HG03354 (cell line): ENCODE data around the gene CERS6.
"Not testable (repeated sequence)": the region's sequence is repeated elsewhere in the genome, so short reads cannot be mapped to it uniquely, and the experiment has no call there.

ENCODE experiments used
- ATAC-seq: cut with Tn5 transposase; IDR thresholded peaks from one replicate; pipeline ENCODE4 v1.9.1; 2021; ENCODE audit warnings: mild to moderate bottlenecking; ENCODE audit not compliant: unreplicated experiment, poor library complexity, severe bottlenecking

Gene CERS6

DNA sequence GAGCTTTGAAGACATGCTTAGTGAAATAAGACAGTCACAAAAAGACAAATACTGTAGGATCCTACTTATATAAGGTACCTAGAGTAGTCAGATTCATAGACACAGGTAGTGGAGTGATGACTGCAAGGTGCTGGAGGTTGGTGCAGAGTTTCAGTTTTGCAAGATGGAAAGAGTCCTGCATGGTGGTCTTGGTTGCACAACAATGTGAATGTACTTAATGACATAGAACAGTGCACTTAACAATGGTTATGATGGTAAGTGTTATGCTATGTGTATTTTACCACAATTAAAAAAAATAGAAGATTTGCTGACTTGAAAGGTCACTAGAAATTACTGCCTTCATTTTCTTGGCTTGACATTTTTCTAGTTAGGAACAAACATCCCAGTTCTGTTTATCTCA is 9.5 kb downstream of the CERS6 start:
- no peak for ATAC-seq

DNA sequence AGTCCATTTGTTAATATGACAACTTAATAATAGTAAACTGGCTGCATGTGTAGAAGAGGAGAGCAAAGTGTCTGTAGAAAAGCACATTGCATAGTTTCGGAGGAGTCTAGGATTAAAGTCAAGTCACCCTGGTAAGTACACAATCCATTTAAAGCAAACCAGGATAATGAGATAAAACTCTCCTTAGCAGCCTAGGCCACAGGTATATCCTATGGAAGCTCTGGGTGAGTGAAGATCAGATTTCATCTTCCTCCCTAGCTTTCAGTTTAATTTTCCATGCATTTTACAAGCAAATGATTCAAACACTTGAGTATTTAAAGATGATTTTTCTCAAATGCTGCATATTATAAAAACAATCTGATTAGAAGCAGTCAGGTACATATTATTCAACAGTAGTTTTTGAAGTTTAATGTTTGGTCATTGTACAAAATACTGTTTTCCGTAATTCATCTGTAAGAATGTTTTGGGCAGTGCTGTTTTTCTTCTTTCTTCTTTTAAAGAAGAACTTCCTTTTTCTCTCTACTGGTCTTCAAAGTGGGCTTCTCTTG is 10.2 kb downstream of the CERS6 start:
- no peak for ATAC-seq

DNA sequence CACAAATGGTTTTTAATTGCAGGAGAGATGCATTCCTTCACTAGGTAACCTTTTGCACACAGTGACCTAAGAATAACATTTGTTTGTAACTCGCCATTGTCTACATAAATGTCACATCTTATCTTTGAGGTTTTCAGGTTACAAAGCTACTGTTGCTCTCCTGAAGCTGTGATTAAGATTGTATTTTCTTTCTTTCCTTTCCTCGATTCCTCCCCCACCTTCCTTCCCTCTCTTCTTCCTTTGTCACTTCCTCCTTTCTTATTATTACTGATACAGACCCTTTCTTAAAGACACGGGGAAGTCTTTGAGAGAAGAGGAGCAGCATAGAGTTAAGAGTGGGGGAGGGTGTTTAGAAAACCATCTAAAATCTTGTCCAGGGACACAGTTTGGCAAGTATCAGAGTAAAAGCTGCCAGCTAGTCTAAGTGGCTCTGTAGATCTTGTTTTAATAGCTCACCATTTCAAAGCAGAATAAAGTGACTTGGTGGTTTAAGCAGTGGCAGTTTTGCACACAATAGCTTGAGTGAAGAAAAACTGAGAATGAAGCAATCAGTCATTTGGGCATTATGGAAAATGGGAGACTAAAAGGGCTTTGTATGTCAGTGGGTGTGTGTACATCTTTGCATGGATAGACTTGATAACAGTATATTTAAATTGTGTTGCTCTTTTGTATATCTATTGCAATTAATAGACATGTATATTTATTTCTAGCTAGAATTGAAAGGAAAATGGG is 10.9 kb downstream of the CERS6 start:
- no peak for ATAC-seq

DNA sequence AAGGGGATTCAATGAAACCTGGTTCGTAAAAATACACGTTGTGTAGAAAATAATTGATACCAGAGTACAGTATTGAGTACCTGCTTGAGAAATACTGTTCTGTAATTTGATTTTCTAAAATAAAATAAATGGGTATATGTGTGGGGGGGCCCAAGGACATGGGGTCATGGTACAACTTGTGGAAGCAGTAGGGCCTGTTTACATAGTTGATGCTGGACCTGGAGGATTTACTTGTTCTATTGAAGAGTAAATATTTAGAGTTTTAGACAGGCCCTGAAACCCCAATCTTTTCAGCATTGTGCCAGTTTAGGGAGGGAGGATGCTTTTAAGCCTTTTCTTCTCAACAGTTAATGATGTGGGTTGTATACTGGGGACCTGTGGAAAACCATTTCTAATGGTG is 11.7 kb downstream of the CERS6 start:
- ATAC-seq: no peak

DNA sequence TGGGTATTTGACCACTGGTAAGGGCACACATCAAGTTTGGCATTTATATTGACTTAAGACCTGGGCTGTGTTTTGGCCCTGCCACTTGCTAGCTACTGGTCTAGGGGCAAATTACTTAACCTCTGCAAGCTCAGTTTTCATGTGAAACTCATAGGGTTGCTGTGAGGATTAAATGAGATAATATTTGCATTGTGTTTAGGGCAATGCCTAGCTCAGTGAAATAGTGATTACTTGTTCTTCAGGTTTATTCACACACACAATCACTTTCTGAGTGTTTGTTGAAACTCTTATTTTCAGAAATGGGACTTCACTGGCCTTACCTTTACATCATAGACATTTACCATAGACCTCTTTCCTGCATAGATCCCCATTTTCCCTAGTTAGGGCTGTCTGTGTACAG is 12.3 kb downstream of the CERS6 start:
- ATAC-seq: no peak

DNA sequence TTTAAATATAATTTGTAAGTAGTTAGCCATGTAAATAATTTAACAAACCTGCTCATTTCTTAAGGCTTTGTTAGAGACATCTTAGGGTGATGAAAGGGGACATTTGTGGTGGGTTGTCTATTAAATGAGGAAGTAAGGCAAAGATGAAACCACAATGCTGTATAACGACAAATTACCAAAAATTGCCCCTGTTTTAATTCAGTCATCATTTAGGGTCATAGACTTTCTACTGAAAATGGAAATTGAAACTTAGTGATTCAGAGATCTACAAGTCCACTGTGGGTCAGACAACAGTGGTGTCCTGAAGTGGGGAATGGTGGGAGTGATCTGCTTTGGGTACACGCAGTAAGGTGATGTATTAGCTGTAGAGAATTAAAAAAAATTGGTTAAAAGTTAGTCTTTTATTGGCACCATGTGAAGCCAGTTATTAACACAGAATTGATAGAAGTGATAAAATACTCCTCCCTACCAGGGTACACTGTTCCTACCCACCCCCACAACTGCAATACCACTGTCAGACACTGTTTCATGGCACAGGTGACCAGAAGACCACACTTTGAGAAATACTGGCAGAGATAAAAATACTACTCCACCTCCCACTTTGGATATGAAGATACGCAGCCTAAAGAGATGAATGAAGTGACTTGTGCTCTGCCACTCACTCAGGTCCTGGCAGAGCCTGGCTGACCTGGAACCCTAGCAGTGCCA is 13.4 kb downstream of the CERS6 start:
- ATAC-seq: peak; percentile 82

DNA sequence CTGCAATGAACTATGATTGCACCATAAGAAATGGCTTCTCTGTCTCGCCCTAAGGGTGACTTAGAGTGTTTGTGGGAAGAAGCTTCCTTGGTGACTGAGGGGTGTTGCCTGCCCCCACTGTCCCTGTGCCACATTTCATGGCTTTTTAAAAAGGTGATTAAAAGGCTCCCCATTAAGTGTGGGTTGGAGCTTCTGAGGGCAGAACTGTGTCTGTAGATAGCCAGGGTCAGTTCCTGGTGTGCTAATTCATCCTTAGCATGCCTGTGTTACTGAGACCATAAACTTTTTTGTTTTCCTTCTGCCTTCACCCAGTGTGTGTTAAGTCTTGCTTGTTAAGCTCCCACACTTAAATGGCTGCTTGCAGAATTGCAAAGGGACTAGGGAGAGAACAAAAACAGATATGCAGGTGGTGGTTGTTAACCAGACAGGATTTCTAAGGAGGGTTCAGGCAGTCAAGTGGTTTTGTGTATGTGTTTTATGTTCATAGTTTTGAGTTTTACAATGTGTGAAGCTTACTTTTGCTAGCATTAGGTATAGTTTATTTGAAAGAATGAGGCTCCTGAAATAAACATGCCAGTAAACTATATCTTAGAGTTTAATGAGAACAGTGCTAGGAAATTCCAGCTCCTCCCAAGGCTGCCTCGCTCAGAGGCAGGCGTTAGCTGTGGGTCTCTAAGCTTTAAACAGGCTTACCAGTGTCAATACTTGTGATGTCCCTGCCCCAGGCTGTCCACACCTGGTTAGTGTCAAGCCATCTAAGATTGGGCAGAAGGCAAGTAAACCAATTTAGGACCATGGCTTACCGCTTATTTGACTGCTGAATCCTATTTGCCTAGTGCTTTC is 14.5 kb downstream of the CERS6 start:
- peak; percentile 48 for ATAC-seq

DNA sequence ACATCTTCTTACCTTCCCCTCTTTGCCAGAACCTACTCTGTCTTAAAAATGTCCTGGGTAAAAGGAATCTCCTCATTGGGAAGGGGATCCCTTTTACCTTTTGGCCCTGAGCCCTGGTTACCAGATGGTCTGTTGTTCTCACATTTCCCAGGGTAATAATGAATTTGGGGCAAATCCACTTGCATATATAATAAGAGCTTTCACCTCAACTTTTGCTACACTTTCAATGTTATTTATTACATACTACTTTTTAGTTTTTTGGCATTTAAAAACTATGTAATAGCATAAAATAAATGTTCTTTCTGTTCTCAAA is 15.0 kb downstream of the CERS6 start:
- no peak for ATAC-seq

DNA sequence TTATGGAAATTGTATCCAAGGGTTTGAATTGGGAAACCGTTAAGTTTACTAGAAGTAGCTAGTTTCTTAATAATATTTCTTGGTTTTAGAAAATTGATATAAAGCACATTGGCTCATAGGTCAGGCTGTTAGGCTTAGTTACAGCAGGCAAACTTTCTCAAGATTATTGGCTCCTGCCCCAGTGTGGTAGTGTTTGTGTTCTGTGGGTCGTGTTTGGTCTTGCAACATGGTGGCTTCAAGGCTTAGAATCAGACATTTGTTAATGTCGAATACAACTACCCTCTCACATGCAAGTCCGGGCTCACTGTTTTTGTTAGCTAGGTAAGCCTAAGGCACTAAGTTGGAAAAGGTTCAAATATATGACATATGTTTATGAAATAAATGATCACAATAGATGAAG is 19.6 kb downstream of the CERS6 start:
- ATAC-seq: no peak

DNA sequence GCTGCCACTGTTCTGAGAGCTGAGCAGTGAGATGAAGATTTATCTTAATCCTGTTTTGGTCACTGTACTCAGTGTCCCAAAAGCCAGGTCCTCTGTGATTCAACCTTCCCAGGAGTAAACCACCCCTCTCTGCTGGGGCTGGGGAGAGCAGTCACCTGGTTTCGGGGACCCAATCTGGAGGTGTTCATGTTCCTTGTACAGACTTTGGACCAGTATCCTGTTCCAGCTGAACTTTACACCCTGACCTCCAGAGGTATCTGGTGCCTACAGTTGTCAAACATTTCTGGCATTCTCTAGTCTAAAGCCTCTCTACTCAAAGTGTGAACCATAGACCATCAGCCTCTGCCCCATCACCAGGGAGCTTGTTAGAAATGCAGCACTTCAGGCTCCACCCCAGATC is 22.1 kb downstream of the CERS6 start:
- no peak for ATAC-seq

DNA sequence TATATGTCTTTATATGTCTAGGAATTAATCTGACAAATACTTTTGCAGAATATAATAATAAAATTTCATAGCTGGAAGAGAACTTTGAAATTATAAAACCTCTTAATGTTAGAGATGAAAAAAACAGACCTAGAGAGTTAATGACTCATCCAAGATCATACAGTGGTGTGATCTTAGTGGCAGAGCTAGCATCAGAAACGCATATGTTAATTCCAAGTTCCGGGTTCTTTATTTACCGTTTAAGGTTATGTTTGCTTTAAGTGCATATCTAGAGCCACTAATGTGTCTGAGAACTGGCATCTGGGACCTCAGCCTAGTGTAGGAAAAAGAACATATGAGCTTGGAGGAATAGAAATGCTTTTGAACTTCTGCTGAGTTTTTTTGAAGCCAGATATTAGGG is 24.3 kb downstream of the CERS6 start:
- no peak for ATAC-seq

DNA sequence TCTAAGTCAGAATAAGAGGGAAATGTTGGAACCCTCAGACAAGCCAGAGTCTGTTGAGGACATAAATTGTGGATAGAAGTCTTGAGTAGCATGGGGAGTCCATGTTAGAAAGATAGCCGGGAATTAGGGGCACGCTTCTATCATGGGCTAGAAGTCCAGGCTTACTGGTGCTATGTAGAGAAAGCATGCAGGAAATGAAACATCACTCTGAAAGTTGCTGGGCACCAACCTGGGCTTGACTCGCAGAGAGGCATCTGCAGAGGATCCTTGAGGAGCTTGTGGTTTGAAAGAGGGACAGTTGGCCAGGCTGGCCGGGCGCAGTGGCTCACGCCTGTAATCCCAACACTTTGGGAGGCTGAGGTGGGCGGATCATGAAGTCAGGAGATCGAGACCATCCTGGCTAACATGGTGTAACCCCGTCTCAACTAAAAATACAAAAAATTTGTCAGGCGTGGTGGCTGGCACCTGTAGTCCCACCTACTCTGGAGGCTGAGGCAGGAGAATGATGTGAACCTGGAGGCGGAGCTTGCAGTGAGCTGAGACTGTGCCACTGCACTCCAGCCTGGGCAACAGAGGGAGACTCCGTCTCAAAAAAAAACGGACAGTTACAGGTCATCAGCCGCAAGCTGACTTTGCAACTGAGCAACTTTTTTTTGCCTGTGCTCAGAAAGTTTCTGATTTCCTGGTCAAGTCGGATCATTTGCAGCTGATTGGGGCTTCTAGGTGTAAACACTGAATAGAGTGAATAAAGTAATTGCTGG is 24.9 kb downstream of the CERS6 start:
- no peak for ATAC-seq

DNA sequence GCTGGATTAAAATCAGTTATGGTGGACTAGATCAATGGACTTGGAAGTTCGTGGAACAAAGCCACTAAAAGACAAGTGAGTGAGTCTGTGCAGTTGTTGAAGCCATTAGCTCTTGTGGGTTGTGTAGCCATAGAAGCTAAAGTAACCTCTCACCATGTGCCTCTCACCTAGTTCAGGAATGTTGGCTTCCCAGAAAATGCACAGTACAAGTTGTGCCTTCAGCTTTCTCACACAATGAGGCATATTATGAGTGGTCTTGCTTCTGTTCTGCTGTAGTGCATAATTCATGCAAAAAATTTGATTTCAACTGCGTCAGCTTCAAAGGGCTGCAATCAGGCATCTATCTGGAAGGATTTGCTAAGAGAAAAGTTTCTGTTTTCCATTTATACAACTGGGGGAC is 26.2 kb downstream of the CERS6 start:
- no peak for ATAC-seq

DNA sequence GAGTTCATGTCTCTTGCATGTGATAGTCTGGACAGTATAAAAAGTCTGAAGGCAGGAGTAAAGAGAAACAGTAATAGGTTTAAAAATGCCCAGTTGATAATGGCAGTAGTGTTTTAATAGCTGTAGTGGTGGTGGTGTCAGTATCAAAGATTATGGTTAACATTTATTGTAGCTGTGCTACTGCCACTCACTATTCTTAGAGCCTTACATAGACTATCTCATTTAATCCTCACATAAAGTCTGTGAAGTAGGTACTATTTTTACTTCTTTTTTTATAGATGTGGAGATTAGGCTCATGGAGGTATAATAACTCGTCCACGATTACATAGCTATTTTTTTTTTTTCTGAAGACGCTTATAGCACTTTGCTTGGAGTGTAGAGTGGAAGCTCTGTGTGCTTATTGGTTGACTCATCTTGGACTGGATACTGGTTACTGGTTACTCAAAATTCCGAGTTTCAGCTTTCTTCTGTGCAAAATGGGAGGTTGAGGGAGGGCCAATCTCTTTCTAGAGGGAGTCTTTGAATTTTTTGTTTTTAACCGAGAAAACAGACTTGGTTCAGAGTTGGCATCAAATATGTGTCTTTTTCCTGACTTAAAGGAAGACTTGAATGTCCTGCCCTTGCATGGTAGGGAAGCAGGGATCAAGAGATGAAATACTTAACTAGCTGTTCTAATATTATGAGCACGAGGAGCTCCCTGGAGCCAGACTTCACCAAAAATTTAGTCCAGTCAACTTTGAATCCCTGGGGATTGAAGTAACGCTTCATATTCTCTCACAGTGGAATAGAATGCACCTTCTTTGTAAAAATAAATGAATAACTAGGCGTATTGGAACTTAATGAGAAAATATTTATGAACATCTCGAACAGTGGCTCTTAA is 27.1 kb downstream of the CERS6 start:
- no peak for ATAC-seq

DNA sequence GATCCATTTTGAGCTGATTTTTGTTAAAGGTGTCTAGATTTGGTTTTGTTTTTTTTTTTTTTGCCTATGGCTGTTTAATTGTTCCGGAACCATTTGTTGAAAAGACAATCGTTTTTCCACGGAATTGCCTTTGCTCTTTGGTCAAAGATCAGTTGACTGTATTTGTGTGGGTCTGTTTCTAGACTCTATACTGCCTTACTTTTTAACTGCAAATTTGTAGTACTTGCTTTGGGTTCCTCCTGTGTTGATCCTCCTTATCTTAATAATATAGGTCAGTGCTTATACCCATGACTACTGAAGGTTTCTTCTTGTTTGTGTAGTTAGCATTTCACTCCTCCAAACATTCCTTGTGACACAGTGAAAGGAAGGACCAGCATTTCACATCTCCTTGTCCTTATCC is 30.4 kb downstream of the CERS6 start:
- ATAC-seq: no peak

DNA sequence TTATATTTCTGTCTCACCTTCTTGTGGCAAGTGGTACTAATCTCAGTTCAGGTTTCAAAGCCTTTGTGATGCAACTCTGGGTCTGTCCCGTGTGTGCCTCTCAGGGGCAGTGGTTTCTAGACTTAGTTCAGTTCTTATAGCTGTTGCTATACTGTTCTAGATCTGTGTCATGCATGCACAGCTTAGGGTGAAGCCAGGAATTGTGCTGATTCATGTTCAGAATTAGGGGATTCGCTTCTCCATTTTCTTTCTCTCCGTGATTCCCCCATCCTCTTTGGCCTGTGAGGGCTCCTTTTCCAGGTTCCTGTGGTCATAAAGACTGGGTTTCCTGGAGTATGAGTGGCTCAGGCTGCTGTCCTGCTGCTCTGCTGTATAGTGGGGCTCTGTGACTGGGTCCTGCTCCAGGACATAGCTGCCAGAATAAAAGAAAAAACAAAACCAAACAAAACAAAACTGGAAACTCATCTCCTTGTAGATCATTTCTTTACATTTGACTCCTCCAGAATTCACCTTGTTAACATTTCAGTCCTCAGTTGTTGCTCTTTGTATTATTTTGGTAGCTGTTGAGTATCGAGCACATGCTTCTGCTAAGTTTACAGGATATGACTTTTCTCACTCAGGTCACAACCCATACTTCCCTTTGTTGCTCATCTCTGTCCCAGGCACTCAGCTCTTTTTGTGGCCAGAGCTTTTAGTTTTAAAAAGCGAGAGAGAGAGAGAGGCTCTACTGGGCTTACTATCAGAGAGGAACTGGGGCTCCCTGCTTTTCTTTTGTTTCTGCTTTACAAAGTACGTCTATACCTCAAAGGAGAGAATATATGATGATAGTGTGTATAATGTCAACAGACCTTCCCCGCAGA is 34.2 kb downstream of the CERS6 start:
- ATAC-seq: peak; percentile 96

DNA sequence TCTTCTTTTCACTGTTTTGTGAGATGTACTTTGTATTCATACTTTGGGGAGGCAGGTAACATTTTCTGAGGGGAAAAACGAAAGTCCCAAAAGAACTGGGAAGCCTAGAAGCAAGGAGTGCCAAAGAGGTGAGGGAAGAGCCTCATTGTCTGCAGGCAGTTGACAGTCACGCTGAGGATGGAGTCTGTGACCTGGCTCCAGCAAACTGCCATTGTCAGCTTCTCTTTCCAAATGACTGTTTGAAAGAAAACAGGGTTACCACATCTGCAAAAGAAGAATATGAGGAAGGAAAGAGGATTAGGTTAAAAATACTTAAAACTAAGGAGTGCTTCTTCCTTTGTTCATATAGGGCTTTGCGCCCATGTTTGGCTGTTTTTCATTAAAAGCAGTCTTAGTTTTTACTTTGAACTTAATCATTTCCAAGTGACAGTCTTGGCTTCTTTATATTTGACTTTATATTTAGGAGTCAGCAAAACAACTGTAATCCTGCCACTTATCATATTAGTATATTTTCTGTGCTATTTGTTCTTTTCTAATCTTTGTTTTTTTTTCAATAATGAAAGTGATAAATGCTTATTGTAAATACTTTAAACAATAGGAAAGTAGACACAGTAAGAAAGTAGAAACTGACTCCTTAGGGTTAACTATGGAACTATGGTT is 35.0 kb downstream of the CERS6 start:
- ATAC-seq: no peak

DNA sequence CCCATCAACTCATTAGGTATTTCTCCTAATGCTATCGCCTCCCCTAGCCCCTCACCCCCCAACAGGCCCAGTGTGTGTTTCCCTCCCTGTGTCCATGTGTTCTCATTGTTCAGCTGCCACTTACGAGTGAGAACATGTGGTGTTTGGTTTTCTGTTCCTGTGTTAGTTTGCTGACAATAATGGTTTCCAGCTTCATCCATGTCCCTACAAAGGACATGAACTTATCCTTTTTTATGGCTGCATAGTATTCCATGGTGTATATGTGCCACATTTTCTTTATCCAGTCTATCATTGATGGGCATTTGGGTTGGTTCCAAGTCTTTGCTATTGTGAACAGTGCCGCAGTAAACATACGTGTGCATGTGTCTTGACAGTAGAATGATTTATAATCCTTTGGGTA is 35.7 kb downstream of the CERS6 start:
- ATAC-seq: not testable (repeated sequence)
